HepG2 (cell line): ENCODE measurements around the gene FAM9B. TPM values are rescaled to one million over a fixed set of nuclear protein-coding genes. Genes with fewer than 3 reads are reported as not detected.

Experiments
- ATAC-seq: fragments of 200-7000 bp; cut with Tn5 transposase; 3 replicates; pipeline ENCODE4 v1.9.1; 2020; ENCODE audit warnings: mild to moderate bottlenecking, moderate library complexity
- BruUV-seq: library from RNA; stranded (reverse); fragments of 400-500 nt; replicated peaks from 2 replicates; lab custom pipeline; 2021; lab: Mats Ljungman, UMichigan
- CTCF ChIA-PET: fragments of 300-600 bp; formaldehyde crosslinking; extraction: SDS; loops from one replicate; lab custom pipeline; 2021; ENCODE audit warnings: low total read pairs, inconsistent platforms, low intra/inter-chr PET ratio; lab: Yijun Ruan, JAX
- POLR2A ChIA-PET: fragments of 350-600 bp; sonication (Branson Sonifier 250); formaldehyde crosslinking; loops from one replicate; lab custom pipeline; 2020; ENCODE audit warnings: antibody characterized with exemption, inconsistent platforms; lab: Yijun Ruan, JAX
- DNase-seq: peaks from one replicate; pipeline ENCODE4 v3.0.0-alpha.2; 2015; ENCODE audit warnings: low spot score
- FAIRE-seq: peaks from 3 replicates; lab custom pipeline; 2011; peaks lifted over from hg19 to GRCh38; lab: Jason Lieb, UNC
- H2AFZ ChIP-seq: one replicate; pipeline ENCODE4 v1.6.1; 2011; ENCODE audit warnings: low read length, inconsistent platforms
- H3K27ac ChIP-seq: fragments of 300-600 bp; 3 replicates; pipeline ENCODE4 v1.8.0; 2011; ENCODE audit warnings: mixed run types, mild to moderate bottlenecking, mixed read lengths, low read length, inconsistent platforms; ENCODE audit not compliant: insufficient read depth; ENCODE audit errors: extremely low read length
- H3K27me3 ChIP-seq, 2 experiments: fragments of 200-600 bp in 1 of 2; 2 replicates in 1 of 2; 3 replicates in 1 of 2; pipeline versions ENCODE4 v1.6.0 to v1.8.0; 2011; ENCODE audit warnings: low read length in 2 of 2, mild to moderate bottlenecking in 2 of 2, moderate library complexity in 2 of 2, inconsistent platforms in 1 of 2; ENCODE audit not compliant: insufficient read depth in 2 of 2, control insufficient read depth in 1 of 2
- H3K36me3 ChIP-seq, 2 experiments: fragments of 200-600 bp in 1 of 2; replicated peaks in 1 of 2; 2 replicates in 1 of 2; 3 replicates in 1 of 2; pipeline versions ENCODE4 v1.5.1 to v1.8.0; 2011; ENCODE audit warnings: low read length in 2 of 2, inconsistent platforms in 1 of 2; ENCODE audit not compliant: insufficient read depth in 2 of 2, control insufficient read depth in 1 of 2
- H3K4me1 ChIP-seq: 2 replicates; pipeline ENCODE4 v1.5.1; 2012; ENCODE audit warnings: low read length, inconsistent platforms; ENCODE audit not compliant: insufficient read depth
- H3K4me2 ChIP-seq: 2 replicates; pipeline ENCODE4 v1.6.0; 2011; ENCODE audit warnings: low read depth, low read length, inconsistent platforms
- H3K4me3 ChIP-seq, 3 experiments: fragments of 200-600 bp in 1 of 3; sonication (generic), shearing (Covaris generic) in 1 of 3; replicated peaks in 1 of 3; 2 replicates each; pipeline ENCODE4 v1.5.1; 2011 to 2016; ENCODE audit warnings: low read length in 3 of 3, inconsistent platforms in 2 of 3, low read depth in 2 of 3, mild to moderate bottlenecking in 2 of 3, control low read depth in 1 of 3, mixed read lengths in 1 of 3; ENCODE audit not compliant: insufficient read depth in 1 of 3
- H3K79me2 ChIP-seq: one replicate; pipeline ENCODE4 v1.6.1; 2011; ENCODE audit warnings: low read length, inconsistent platforms; ENCODE audit not compliant: insufficient read depth
- H3K9ac ChIP-seq: 2 replicates; pipeline ENCODE4 v1.6.0; 2011; ENCODE audit warnings: mild to moderate bottlenecking, low read depth, low read length, inconsistent platforms; ENCODE audit not compliant: insufficient read depth
- H3K9me3 ChIP-seq: 2 replicates; pipeline ENCODE4 v1.5.1; 2012; ENCODE audit warnings: mild to moderate bottlenecking, low read length
- H4K20me1 ChIP-seq: 2 replicates; pipeline ENCODE4 v1.6.0; 2011; ENCODE audit warnings: inconsistent platforms, mild to moderate bottlenecking, low read length, moderate library complexity; ENCODE audit not compliant: insufficient read depth
- CEBPG ChIP-seq: IDR thresholded peaks from 2 replicates; pipeline ENCODE4 v1.6.1; 2016
- NCOA2 ChIP-seq: sonication (generic); formaldehyde crosslinking; IDR thresholded peaks from 2 replicates; pipeline ENCODE4 v1.8.0; 2022; ENCODE audit warnings: inconsistent platforms
- NFATC3 ChIP-seq: sonication (generic); formaldehyde crosslinking; IDR thresholded peaks from 2 replicates; pipeline ENCODE4 v1.5.1; 2020; ENCODE audit warnings: mild to moderate bottlenecking, missing genetic modification reagents
- POLR2A ChIP-seq, 2 experiments: IDR thresholded peaks; 2 replicates each; pipeline ENCODE4 v1.6.1; 2011; ENCODE audit warnings: low read depth in 2 of 2, low read length in 2 of 2, mild to moderate bottlenecking in 1 of 2, moderate library complexity in 1 of 2; ENCODE audit not compliant: insufficient read depth in 1 of 2
- SP1 ChIP-seq, 2 experiments: fragments of 450-650 bp in 1 of 2; sonication (generic) in 1 of 2; formaldehyde crosslinking in 1 of 2; IDR thresholded peaks; 2 replicates each; pipeline versions ENCODE4 v1.4.0 to v1.6.1; 2016 to 2020; ENCODE audit warnings: missing genetic modification reagents in 1 of 2
- YY1 ChIP-seq: IDR thresholded peaks from 2 replicates; pipeline ENCODE4 v1.6.1; 2011; ENCODE audit warnings: low read length, low read depth, moderate library complexity, mild to moderate bottlenecking; ENCODE audit not compliant: insufficient read depth, insufficient replicate concordance
- ZFP36L2 ChIP-seq: sonication (generic); formaldehyde crosslinking; IDR thresholded peaks from 2 replicates; pipeline ENCODE4 v1.4.0; 2020; ENCODE audit warnings: missing genetic modification reagents
- ZNF644 ChIP-seq: IDR thresholded peaks from 2 replicates; pipeline ENCODE4 v1.6.1; 2016; ENCODE audit warnings: low read depth
- ZNF674 ChIP-seq: sonication (generic); formaldehyde crosslinking; IDR thresholded peaks from 2 replicates; pipeline ENCODE4 v1.5.0; 2020; ENCODE audit warnings: low read depth, mild to moderate bottlenecking, missing genetic modification reagents
- ZNF781 ChIP-seq: sonication (generic); formaldehyde crosslinking; IDR thresholded peaks from 2 replicates; pipeline ENCODE4 v1.5.1; 2020; ENCODE audit warnings: borderline replicate concordance, mild to moderate bottlenecking, missing genetic modification reagents; ENCODE audit errors: not compliant biosample characterization
- ZNF839 ChIP-seq: sonication (generic); formaldehyde crosslinking; IDR thresholded peaks from 2 replicates; pipeline ENCODE4 v1.4.0; 2020; ENCODE audit warnings: missing genetic modification reagents, mild to moderate bottlenecking, borderline replicate concordance
- WGBS: methylation state at CpG from one replicate; pipeline ENCODE4 v1.1.6; 2017; ENCODE audit warnings: low lambda C conversion rate; 5-methylcytosine and 5-hydroxymethylcytosine counted together
- in situ Hi-C: cut with HindIII; loops from 2 replicates; pipeline ENCODE4 v1.10.0; 2017; ENCODE audit warnings: low pct_unique_long_range_greater_than_20kb; ENCODE audit not compliant: extremely low pct_ligation_motif_present
- intact Hi-C: fragments of 100-400 bp; cut with micrococcal nuclease; formaldehyde crosslinking; loops from one replicate; pipeline ENCODE4 v1.10.0; 2022; ENCODE audit not compliant: unreplicated experiment
- polyA plus RNA-seq, 8 experiments: library from polyadenylated mRNA; depleted of rRNA in 3 of 8; stranded (reverse) in 7 of 8; unstranded in 1 of 8; fragments of >200 nt; fragmentation: Illumina TruSeq in 4 of 8; extraction: Trizol in 4 of 8; gene quantifications; 2 replicates each; pipeline versions ENCODE4 v1.2.1 to v1.2.3, GENCODE V29; 2011 to 2016; ENCODE audit warnings: low read depth in 4 of 8, missing spikeins in 1 of 8, mixed read lengths in 1 of 8; ENCODE audit not compliant: insufficient read depth in 1 of 8
- total RNA-seq, 5 experiments: library from RNA; depleted of rRNA; stranded (reverse); fragments of >200 nt; fragmentation: Illumina TruSeq; extraction: Trizol; gene quantifications; 2 replicates each; pipeline ENCODE4 v1.2.3, GENCODE V29; 2016; ENCODE audit warnings: low read depth in 1 of 5
- TF ChIP-seq, protein P1 (sequence below): fragments of 450-650 bp; IDR thresholded peaks from 2 replicates; pipeline ENCODE4 v1.6.1; 2017
- TF ChIP-seq, protein P2 (sequence below): sonication (generic); formaldehyde crosslinking; IDR thresholded peaks from 2 replicates; pipeline ENCODE4 v1.4.0; 2020; ENCODE audit warnings: missing genetic modification reagents, borderline replicate concordance
- TF ChIP-seq, protein P3 (sequence below), 2 experiments: fragments of 450-650 bp in 1 of 2; sonication (generic) in 1 of 2; formaldehyde crosslinking; IDR thresholded peaks; 2 replicates each; pipeline versions ENCODE4 v1.5.0 to v1.8.0; 2020 to 2022; ENCODE audit warnings: mild to moderate bottlenecking in 1 of 2, missing genetic modification reagents in 1 of 2
- TF ChIP-seq, protein P4 (sequence below): sonication (generic); formaldehyde crosslinking; IDR thresholded peaks from 2 replicates; pipeline ENCODE4 v1.4.0; 2020; ENCODE audit warnings: missing genetic modification reagents, borderline replicate concordance

The FAM9B gene
- total and polyA plus RNA-seq, 2 of the 13 experiments (the other 11 are each of a cell fraction or from before 2014, with no cell fraction given) = not detected

DNA sequence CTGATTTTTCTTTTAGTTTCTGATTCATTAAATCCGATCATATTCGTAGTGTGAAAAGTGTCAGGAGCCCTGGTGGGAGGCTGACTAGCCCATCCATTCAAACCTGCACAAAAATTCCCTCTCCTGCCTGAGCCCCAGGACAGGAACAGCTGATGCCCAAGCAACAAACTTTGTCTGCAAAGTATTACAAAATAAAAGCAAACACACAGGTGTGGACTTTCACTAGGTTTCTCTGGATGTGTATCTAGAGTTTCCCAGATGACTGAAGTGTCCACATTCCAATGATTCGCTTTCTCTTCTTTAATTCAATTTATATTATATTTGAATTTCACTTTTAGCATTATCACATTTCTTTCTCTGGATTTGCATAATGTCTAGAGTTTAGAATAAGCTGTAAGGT lies 18.2 kb upstream of the FAM9B start (continued):
- TF ChIP-seq, protein P1, sequence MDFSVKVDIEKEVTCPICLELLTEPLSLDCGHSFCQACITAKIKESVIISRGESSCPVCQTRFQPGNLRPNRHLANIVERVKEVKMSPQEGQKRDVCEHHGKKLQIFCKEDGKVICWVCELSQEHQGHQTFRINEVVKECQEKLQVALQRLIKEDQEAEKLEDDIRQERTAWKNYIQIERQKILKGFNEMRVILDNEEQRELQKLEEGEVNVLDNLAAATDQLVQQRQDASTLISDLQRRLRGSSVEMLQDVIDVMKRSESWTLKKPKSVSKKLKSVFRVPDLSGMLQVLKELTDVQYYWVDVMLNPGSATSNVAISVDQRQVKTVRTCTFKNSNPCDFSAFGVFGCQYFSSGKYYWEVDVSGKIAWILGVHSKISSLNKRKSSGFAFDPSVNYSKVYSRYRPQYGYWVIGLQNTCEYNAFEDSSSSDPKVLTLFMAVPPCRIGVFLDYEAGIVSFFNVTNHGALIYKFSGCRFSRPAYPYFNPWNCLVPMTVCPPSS = no peak

DNA sequence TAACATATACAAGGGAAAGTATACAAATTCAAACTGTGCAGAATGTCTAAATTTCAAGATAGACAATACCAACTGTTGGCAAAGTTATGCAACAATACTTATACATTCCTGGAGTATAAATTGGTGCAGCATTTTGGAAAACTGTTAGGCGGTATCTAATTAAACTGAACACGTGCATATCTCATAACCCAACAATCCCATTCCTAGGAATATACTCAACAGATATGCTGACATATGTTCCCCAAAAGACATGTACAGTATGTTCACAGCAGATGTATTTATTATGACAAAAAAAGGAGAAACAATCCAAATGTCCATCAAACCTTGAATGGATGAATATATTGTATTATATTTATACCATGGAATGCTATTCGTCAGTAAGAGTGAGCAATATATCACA lies 16.4 kb upstream of the FAM9B start:
- no TSS peak for BruUV-seq
- CTCF ChIA-PET = no interaction called here
- TF ChIP-seq NFATC3 (CRISPR knock-in tag) = no peak
- no peak for TF ChIP-seq ZFP36L2 (CRISPR knock-in tag)
- no peak for TF ChIP-seq SP1 (IDR thresholded peaks at IDR 0.05)
- TF ChIP-seq SP1 (CRISPR knock-in tag; IDR thresholded peaks at IDR 0.05) = no peak
- no peak for TF ChIP-seq ZNF674 (CRISPR knock-in tag)
- TF ChIP-seq ZNF781 (CRISPR knock-in tag) = no peak
- TF ChIP-seq NCOA2 (CRISPR knock-in tag) = no peak
- no peak for TF ChIP-seq YY1
- no peak for TF ChIP-seq ZNF644 (CRISPR knock-in tag)
- no peak for TF ChIP-seq CEBPG
- TF ChIP-seq ZNF839 (CRISPR knock-in tag) = no peak
- TF ChIP-seq POLR2A (IDR thresholded peaks at IDR 0.05; ENCODE audit: insufficient read depth in 1 of 2, low read depth in 2 of 2, low read length in 2 of 2) = no peak
- TF ChIP-seq, protein P2, sequence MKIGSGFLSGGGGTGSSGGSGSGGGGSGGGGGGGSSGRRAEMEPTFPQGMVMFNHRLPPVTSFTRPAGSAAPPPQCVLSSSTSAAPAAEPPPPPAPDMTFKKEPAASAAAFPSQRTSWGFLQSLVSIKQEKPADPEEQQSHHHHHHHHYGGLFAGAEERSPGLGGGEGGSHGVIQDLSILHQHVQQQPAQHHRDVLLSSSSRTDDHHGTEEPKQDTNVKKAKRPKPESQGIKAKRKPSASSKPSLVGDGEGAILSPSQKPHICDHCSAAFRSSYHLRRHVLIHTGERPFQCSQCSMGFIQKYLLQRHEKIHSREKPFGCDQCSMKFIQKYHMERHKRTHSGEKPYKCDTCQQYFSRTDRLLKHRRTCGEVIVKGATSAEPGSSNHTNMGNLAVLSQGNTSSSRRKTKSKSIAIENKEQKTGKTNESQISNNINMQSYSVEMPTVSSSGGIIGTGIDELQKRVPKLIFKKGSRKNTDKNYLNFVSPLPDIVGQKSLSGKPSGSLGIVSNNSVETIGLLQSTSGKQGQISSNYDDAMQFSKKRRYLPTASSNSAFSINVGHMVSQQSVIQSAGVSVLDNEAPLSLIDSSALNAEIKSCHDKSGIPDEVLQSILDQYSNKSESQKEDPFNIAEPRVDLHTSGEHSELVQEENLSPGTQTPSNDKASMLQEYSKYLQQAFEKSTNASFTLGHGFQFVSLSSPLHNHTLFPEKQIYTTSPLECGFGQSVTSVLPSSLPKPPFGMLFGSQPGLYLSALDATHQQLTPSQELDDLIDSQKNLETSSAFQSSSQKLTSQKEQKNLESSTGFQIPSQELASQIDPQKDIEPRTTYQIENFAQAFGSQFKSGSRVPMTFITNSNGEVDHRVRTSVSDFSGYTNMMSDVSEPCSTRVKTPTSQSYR = no peak
- TF ChIP-seq, protein P3, sequence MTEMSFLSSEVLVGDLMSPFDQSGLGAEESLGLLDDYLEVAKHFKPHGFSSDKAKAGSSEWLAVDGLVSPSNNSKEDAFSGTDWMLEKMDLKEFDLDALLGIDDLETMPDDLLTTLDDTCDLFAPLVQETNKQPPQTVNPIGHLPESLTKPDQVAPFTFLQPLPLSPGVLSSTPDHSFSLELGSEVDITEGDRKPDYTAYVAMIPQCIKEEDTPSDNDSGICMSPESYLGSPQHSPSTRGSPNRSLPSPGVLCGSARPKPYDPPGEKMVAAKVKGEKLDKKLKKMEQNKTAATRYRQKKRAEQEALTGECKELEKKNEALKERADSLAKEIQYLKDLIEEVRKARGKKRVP (CRISPR knock-in tag; IDR thresholded peaks at IDR 0.05) = no peak
- TF ChIP-seq, protein P4, sequence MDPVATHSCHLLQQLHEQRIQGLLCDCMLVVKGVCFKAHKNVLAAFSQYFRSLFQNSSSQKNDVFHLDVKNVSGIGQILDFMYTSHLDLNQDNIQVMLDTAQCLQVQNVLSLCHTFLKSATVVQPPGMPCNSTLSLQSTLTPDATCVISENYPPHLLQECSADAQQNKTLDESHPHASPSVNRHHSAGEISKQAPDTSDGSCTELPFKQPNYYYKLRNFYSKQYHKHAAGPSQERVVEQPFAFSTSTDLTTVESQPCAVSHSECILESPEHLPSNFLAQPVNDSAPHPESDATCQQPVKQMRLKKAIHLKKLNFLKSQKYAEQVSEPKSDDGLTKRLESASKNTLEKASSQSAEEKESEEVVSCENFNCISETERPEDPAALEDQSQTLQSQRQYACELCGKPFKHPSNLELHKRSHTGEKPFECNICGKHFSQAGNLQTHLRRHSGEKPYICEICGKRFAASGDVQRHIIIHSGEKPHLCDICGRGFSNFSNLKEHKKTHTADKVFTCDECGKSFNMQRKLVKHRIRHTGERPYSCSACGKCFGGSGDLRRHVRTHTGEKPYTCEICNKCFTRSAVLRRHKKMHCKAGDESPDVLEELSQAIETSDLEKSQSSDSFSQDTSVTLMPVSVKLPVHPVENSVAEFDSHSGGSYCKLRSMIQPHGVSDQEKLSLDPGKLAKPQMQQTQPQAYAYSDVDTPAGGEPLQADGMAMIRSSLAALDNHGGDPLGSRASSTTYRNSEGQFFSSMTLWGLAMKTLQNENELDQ (CRISPR knock-in tag) = no peak

More for the DNA sequence above, 16.4 kb upstream of the FAM9B start:
- Histone ChIP-seq H2AFZ (no peak overlapping the region), H3K36me3 (no peaks in the 10 kb centered on the region), H3K4me2 (no peak overlapping the region), H3K4me1 (no peaks in the 10 kb centered on the region), H4K20me1 (no peaks in the 10 kb centered on the region), H3K27me3 (no peaks in the 10 kb centered on the region), H3K27ac (no peak overlapping the region), H3K4me3 (no peak overlapping the region), H3K9ac (no peak overlapping the region), H3K79me2 (no peaks in the 10 kb centered on the region), H3K9me3 (no peaks in the 10 kb centered on the region)
- in situ Hi-C loops = no loop called here
- POLR2A ChIA-PET = no interaction called here
- DNase-seq (no peak), ATAC-seq (no peak), FAIRE-seq (no peak)
- intact Hi-C loops = no loop called here
- 0% methylated on average over 3 of the region's 3 CpGs for WGBS
